Muscle of leg (tissue), 11 donors: ENCODE data around the gene FNDC3B. TPM values are rescaled to one million over a fixed set of nuclear protein-coding genes. Genes with fewer than 3 reads are reported as not detected.
A peak's percentile ranks its signal among the peaks of the same experiment; 100 is the strongest.

ENCODE experiments used
- DNase-seq: peaks from one replicate; pipeline ENCODE4 v3.0.0; 2013
- H3K27ac ChIP-seq: one replicate; pipeline ENCODE4 v1.5.1; 2013; ENCODE audit warnings: mild to moderate bottlenecking, low read length, control low read depth
- H3K27me3 ChIP-seq: one replicate; pipeline ENCODE4 v1.6.1; 2013; ENCODE audit warnings: low read length; ENCODE audit not compliant: control insufficient read depth, insufficient read depth
- H3K36me3 ChIP-seq: one replicate; pipeline ENCODE4 v1.6.1; 2013; ENCODE audit warnings: low read length; ENCODE audit not compliant: control insufficient read depth, insufficient read depth
- H3K4me1 ChIP-seq: one replicate; pipeline ENCODE4 v1.6.1; 2013; ENCODE audit warnings: low read length; ENCODE audit not compliant: control insufficient read depth, insufficient read depth
- H3K4me3 ChIP-seq: one replicate; pipeline ENCODE4 v1.5.1; 2013; ENCODE audit warnings: low read length, control low read depth
- H3K9me3 ChIP-seq: replicated peaks from 2 replicates; pipeline ENCODE4 v1.6.1; 2013; ENCODE audit warnings: low read depth, low read length; ENCODE audit not compliant: control insufficient read depth
- WGBS: methylation state at CpG from one replicate; pipeline ENCODE4 v1.1.5; 2013; ENCODE audit warnings: missing lambda C conversion rate; ENCODE audit not compliant: insufficient coverage; 5-methylcytosine and 5-hydroxymethylcytosine counted together
- polyA plus RNA-seq, 8 donors: library from polyadenylated mRNA; unstranded; fragments of 120-200 nt; gene quantifications; one replicate each; pipeline versions ENCODE4 v1.2.1 to v1.2.3, GENCODE V29; 2013; ENCODE audit warnings: inconsistent platforms in 1 of 8, low replicate concordance in 1 of 8; ENCODE audit not compliant: insufficient read length in 8 of 8, insufficient read depth in 1 of 8
- total RNA-seq: library from RNA; stranded (reverse); fragments of 120-200 nt; gene quantifications from one replicate; pipeline ENCODE4 v1.2.4, GENCODE V29; 2013

FNDC3B gene
- total and polyA plus RNA-seq, 9 donors, result 35.1 to 98.8 (median 58.3) TPM

GRCh38 chr3:172192830-172193415 lies 153.5 kb downstream of the FNDC3B start:
- no peaks in the 10 kb centered on the region for H3K9me3 ChIP-seq
- WGBS, result no CpG with 5 or more reads among the region's 3 CpGs
- DNase-seq, result no peak
- H3K27ac ChIP-seq, result no peak overlapping the region
- no peaks in the 10 kb centered on the region for H3K27me3 ChIP-seq
- H3K4me3 ChIP-seq, result no peak overlapping the region
- peaks cover 5% of the 10 kb centered on the region for H3K36me3 ChIP-seq
- H3K4me1 ChIP-seq, result peaks cover 2% of the 10 kb centered on the region

GRCh38 chr3:172193436-172193835 lies 154.1 kb downstream of the FNDC3B start:
- 100% methylated on average over 1 of the region's 1 CpG for WGBS
- Histone ChIP-seq H3K4me1 (peaks cover 2% of the 10 kb centered on the region), H3K27ac (no peak overlapping the region)

GRCh38 chr3:172194702-172195406 lies 155.5 kb downstream of the FNDC3B start:
- no peaks in the 10 kb centered on the region for H3K27me3 ChIP-seq
- no peak overlapping the region for H3K4me3 ChIP-seq
- peak; percentile 81 for DNase-seq
- peak overlapping the region; percentile 37 for H3K27ac ChIP-seq
- H3K4me1 ChIP-seq, result peaks cover 2% of the 10 kb centered on the region
- H3K36me3 ChIP-seq, result peaks cover 5% of the 10 kb centered on the region
- WGBS, result 40% methylated on average over 3 of the region's 4 CpGs
- no peaks in the 10 kb centered on the region for H3K9me3 ChIP-seq

More at GRCh38 chr3:172193436-172193835, 154.1 kb downstream of the FNDC3B start:
- H3K9me3 ChIP-seq, result no peaks in the 10 kb centered on the region
- no peaks in the 10 kb centered on the region for H3K27me3 ChIP-seq
- no peak for DNase-seq
- H3K4me3 ChIP-seq, result no peak overlapping the region
- peaks cover 5% of the 10 kb centered on the region for H3K36me3 ChIP-seq

- peaks cover 5% of the 10 kb centered on the region for H3K4me1 ChIP-seq
- no CpG with 5 or more reads among the region's 1 CpG for WGBS
- H3K4me3 ChIP-seq, result no peak overlapping the region
- DNase-seq, result no peak
- H3K36me3 ChIP-seq, result peaks cover 2% of the 10 kb centered on the region
- peak overlapping the region; percentile 37 for H3K27ac ChIP-seq
- no peaks in the 10 kb centered on the region for H3K27me3 ChIP-seq
- H3K9me3 ChIP-seq, result no peaks in the 10 kb centered on the region
Observed at GRCh38 chr3:172195407-172195754, 156.0 kb downstream of the FNDC3B start.

GRCh38 chr3:172197344-172197743 lies 158.0 kb downstream of the FNDC3B start:
- no peaks in the 10 kb centered on the region for H3K9me3 ChIP-seq
- H3K27ac ChIP-seq, result no peak overlapping the region
- no CpG with 5 or more reads among the region's 3 CpGs for WGBS

GRCh38 chr3:172198428-172198827 lies 159.1 kb downstream of the FNDC3B start:
- peaks cover 20% of the 10 kb centered on the region for H3K4me1 ChIP-seq
- H3K9me3 ChIP-seq, result no peaks in the 10 kb centered on the region
- DNase-seq, result no peak
- H3K4me3 ChIP-seq, result no peak overlapping the region
- no peaks in the 10 kb centered on the region for H3K27me3 ChIP-seq
- WGBS, result 89% methylated on average over 2 of the region's 3 CpGs
- no peaks in the 10 kb centered on the region for H3K36me3 ChIP-seq
- H3K27ac ChIP-seq, result no peak overlapping the region

More at GRCh38 chr3:172197344-172197743, 158.0 kb downstream of the FNDC3B start:
- H3K27me3 ChIP-seq, result no peaks in the 10 kb centered on the region
- DNase-seq, result no peak
- H3K4me3 ChIP-seq, result no peak overlapping the region
- H3K4me1 ChIP-seq, result peaks cover 12% of the 10 kb centered on the region
- no peaks in the 10 kb centered on the region for H3K36me3 ChIP-seq

GRCh38 chr3:172199850-172200369 lies 160.5 kb downstream of the FNDC3B start:
- Histone ChIP-seq H3K36me3 (no peaks in the 10 kb centered on the region), H3K4me1 (peaks cover 26% of the 10 kb centered on the region), H3K9me3 (no peaks in the 10 kb centered on the region), H3K27ac (peak overlapping the region; percentile 97), H3K4me3 (no peak overlapping the region), H3K27me3 (no peaks in the 10 kb centered on the region)
- DNase-seq, result no peak
- WGBS, result 88% methylated on average over 5 of the region's 7 CpGs

GRCh38 chr3:172201136-172201869 lies 161.9 kb downstream of the FNDC3B start:
- H3K4me1 ChIP-seq, result peaks cover 24% of the 10 kb centered on the region
- H3K27ac ChIP-seq, result peak overlapping the region; percentile 97
- no peaks in the 10 kb centered on the region for H3K9me3 ChIP-seq
- peak; percentile 94 for DNase-seq
- no peaks in the 10 kb centered on the region for H3K36me3 ChIP-seq
- 20% methylated on average over 2 of the region's 11 CpGs for WGBS
- no peaks in the 10 kb centered on the region for H3K27me3 ChIP-seq
- no peak overlapping the region for H3K4me3 ChIP-seq

- no peaks in the 10 kb centered on the region for H3K36me3 ChIP-seq
- H3K9me3 ChIP-seq, result no peaks in the 10 kb centered on the region
- WGBS, result no CpG with 5 or more reads among the region's 3 CpGs
- no peak overlapping the region for H3K4me3 ChIP-seq
- H3K27ac ChIP-seq, result peak overlapping the region; percentile 97
- H3K4me1 ChIP-seq, result peaks cover 24% of the 10 kb centered on the region
- H3K27me3 ChIP-seq, result no peaks in the 10 kb centered on the region
- DNase-seq, result peak; percentile 95
Observed at GRCh38 chr3:172201870-172202236, 162.5 kb downstream of the FNDC3B start.

GRCh38 chr3:172202797-172203196 lies 163.4 kb downstream of the FNDC3B start:
- H3K4me1 ChIP-seq, result peaks cover 24% of the 10 kb centered on the region
- H3K27ac ChIP-seq, result peak overlapping the region; percentile 97
- no peak for DNase-seq
- WGBS, result no CpG with 5 or more reads among the region's 3 CpGs
- no peak overlapping the region for H3K4me3 ChIP-seq
- H3K9me3 ChIP-seq, result no peaks in the 10 kb centered on the region
- no peaks in the 10 kb centered on the region for H3K27me3 ChIP-seq
- H3K36me3 ChIP-seq, result no peaks in the 10 kb centered on the region
